ENCODE data around the gene FBN2.

- TF ChIP-seq CTCF (IDR thresholded peaks at IDR 0.05) (no peak), POLR2A (IDR thresholded peaks at IDR 0.05) (no peak)
Measured at GRCh38 chr5:128527077-128527476, 11.0 kb downstream of the FBN2 start.

All from lower leg skin (tissue), 3 donors.